ENCODE measurements around the gene IMMP2L.

IMMP2L gene

DNA sequence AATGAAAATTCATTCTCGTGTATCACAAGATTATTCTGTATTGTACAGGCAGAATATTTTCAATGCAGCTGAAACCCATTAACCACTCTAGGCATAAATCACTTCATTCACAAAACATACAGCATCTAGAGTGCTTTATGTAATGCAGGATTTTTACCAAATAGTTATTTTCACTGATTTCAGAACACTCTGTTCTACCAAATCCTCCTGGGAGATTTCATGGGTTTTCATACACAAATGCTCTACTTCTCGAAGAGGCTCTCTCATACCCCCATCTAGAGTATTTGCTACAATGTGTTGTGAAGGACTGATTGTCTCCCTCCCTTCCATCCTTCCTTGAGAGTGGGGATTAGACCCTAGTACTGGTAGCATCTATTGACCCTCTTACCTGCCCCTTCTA lies 680.6 kb downstream of the IMMP2L start:
- no peak for DNase-seq (ENCODE audit: low read depth in 2 of 3, low spot score in 1 of 3)

DNA sequence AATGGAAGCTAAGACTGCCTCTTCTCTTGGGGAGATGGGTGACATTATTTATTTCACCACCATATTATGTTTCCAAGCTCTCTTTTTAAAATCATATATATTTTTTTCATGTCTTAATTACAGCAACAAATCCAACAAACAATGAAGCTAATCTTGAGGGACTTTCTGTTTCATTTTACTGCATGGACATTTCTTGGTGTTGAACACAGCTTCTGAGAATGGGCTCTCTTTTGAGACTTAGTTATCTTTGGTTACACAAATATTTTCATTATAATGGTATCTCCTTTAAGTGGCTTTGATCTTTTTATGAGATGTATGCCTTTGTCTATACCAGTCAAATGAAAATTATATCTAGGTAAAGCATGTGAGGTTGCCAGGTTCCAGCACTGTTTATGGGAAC lies 681.3 kb downstream of the IMMP2L start:
- no peak for DNase-seq (ENCODE audit: low read depth in 2 of 3, low spot score in 1 of 3)

DNA sequence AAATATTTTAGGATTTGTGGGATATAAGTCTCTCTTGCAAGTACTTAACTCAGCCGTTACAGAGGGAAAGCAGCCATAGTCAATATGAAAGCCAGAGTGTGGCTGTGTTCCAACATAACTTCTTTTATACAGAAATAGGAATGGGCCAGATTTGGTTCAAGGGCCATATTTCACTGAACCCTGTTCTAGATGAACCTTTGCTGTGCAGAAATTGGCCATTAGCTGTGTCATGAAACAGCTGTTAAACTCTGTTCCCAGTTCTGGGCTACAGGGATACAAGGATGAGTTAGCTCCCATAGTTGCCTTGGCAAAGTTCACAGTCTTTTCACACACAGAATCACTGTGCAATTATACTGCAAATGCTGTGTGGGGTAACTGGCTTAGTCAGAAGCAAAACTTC lies 685.3 kb downstream of the IMMP2L start:
- no peak for DNase-seq (ENCODE audit: low read depth in 2 of 3, low spot score in 1 of 3)

DNA sequence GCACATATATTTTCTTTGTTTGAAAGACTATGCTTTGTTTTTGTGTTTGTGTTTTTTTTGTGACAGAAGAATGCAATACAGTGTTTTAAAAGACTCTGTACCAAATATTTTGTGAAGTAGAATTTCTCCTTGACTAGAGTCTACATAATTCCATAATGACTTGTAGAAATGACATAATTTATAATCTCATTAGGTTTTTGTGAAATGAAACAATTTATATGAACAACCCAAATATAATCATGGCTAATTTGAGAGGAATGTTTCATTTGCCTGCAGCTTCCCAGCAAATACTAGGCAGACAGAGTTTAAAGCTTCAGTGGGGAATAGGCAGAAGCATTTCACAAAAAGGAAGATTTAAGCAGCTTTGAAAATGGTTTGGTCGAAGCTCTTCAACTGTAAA lies 686.9 kb downstream of the IMMP2L start:
- DNase-seq (ENCODE audit: low read depth in 2 of 3, low spot score in 1 of 3): no peak

DNA sequence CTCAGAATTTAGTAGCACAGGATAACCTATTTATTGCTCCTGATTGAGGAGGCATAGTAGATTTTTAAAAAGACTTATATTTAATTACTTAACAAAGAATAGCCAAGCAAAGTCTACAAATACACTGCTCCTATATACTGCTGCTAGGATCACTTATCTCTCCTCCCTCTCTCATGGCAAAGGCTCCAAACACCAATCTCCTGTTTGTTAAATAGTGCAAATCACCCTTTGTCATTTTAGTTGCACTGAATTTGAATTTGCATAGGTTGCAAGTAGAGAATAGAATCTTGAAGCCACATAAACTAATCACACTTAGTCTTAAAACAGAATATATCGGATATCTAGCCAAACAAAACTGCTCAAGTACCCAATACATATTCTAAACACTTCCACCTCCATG lies 690.4 kb downstream of the IMMP2L start:
- no peak for DNase-seq (ENCODE audit: low read depth in 2 of 3, low spot score in 1 of 3)

DNA sequence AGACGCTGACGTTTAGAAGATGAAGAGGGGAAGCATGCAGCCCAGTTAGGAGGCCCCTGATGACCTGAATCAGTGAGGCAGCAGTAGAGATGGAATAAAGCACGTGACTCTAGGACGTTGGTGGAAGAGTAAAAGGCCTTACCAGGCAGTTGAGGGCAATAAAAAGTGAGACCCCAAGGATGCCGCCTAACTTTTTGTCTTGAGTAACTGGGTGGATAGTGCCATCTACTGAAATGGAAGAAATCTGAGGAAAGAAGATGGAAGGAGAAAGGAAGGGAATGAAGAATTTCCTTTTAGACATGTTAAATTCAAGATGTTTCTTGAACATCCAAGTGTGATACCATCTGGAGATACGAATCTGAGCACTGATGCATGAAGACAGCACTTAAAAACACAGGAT lies 691.4 kb downstream of the IMMP2L start:
- DNase-seq (ENCODE audit: low read depth in 2 of 3, low spot score in 1 of 3): no peak

DNA sequence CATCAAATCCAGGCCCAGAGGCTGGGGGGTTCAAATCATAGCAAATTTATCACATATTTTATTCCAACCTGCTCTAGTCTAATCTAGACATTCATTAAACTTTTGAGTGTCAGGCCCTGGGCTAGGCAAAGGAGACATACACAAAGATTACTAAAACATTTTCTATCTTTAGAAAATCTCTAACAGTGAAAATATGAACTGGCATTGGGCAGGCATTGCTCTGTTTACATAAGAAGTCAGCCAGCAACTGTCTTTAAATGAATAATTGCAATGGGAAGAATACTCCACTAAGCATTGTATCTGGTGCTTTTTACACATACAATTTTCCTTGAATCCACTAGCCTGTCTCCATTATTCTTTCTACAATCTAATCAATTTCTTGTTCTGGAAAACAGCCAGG lies 693.8 kb downstream of the IMMP2L start:
- DNase-seq (ENCODE audit: low read depth in 2 of 3, low spot score in 1 of 3): no peak

DNA sequence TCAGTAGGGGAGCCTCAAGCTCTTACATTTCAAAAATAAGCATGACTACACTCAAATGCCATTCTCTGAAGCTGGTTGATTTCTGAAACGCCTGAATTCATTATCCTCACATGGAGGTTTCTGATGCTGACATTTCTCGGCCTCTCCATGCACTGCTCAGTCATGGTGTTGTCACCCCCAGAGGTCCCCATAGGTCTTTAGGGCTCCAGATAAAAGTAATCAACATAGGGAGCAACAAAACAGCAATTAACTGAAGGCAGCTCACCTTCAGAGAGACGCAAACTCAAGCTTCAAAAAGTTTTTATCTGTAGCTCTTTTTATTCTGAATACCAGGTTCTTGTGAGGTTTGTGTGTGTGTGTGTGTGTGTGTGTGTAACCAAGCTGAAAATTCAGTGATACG lies 694.5 kb downstream of the IMMP2L start:
- no peak for DNase-seq (ENCODE audit: low read depth in 2 of 3, low spot score in 1 of 3)

DNA sequence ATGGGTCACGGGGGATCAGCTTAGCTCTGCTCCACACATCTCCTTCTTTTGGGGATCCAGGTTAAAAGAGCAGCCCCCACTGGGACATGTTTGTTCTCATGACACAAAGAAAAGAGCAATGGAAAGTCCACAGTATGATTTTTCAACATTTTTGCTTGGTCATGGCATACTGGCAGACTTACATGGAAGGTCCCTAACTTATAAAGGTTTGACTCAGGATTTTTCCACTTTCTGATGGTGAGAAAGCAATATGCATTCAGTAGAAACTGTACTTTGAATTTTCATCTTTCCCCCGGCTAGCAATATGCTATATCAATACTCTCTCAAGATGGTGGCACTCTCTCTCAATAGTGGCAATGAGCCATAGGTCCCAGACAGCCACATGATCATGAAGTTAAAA lies 699.0 kb downstream of the IMMP2L start:
- DNase-seq (ENCODE audit: low read depth in 2 of 3, low spot score in 1 of 3): no peak

DNA sequence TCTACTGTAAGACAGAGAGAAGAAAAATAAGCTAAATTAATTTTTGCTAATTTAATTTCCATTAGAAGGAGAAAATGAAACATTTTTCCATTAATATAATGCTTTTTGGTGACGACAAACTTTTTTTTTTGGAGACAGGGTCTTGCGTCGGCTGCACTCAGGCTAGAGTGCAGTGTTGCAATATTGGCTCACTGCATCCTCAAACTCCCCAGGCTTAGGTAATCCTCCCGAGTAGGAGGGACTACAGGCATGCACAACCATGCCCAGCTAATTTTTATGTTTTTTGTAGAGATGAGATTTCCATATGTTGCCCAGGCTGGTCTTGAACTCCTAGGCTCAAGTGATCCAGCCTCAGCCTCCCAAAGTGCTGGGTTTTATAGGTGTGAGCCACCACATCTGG lies 701.1 kb downstream of the IMMP2L start:
- no peak for DNase-seq (ENCODE audit: low read depth in 2 of 3, low spot score in 1 of 3)

DNA sequence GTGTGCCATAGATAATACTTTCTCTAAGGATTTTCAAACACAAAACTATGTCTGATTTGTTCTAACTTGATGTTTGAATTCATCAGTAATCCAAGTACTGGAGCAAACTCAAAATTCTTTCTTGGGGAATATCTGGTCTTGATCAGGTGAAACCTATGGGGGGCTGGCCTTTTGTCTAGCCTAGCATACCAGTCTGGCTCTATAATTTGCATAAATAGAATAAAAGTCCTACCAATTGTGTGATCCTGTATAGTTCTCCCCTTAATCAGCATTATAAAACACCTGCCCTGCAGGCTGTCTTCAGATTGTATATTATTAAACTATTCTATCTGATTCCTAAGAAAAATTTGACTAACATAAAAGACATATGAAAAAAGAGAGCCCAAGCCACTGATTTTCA lies 705.2 kb downstream of the IMMP2L start:
- no peak for DNase-seq (ENCODE audit: low read depth in 2 of 3, low spot score in 1 of 3)

DNA sequence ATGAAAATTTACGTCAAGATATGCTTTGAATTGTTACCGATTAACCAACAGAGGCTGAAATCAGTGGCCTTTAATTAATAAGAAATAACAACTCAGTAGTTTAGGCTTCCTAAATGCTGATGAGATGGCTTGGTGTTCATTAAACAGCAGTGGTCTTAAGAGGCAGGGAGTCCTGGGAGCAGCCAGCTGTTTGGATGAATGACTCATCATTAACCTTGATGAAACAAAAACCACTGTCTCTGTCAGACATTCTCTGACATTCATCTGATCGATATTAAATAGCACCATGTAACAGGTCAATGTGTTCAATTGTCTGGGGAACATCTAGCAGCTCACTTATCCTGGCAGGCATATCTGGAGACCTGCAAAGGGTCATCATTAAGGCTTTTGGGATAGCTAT lies 705.6 kb downstream of the IMMP2L start:
- no peak for DNase-seq (ENCODE audit: low read depth in 2 of 3, low spot score in 1 of 3)

DNA sequence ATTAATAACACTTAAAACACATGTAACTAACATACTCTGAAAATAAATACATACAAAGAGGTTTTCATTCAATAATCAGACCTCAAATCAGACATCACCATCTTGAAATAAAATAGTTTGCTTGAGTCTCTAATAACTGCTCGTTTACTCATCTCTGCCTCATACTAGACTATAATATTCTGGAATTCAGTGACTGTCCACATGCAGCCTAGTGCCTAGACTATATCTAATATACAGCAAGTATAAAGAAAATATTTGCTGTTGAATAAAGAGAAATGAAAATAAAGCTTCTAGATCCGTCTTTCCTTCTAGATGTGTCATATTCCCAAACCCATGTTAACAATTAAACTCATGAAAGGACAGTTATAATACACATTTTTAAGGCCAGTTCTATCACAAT lies 707.6 kb downstream of the IMMP2L start:
- no peak for DNase-seq (ENCODE audit: low read depth in 2 of 3, low spot score in 1 of 3)

DNA sequence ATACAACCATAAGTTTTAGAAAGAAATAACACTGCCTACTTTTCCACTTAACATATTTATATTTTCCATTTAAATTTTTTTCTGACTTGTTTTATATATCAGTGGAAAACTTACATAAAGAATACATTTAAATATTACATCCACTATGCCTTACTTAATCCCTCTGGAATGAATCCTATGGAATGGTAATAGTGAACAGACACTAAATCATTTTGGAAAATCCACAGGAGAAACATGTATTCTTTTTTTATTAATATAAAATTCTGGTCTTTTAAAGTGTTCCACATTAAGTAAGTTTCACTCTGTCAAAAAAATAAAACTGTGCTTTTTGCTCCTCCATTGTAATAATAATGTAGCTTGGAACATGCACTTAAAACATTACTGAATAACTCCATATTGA lies 708.1 kb downstream of the IMMP2L start:
- no peak for DNase-seq (ENCODE audit: low read depth in 2 of 3, low spot score in 1 of 3)

DNA sequence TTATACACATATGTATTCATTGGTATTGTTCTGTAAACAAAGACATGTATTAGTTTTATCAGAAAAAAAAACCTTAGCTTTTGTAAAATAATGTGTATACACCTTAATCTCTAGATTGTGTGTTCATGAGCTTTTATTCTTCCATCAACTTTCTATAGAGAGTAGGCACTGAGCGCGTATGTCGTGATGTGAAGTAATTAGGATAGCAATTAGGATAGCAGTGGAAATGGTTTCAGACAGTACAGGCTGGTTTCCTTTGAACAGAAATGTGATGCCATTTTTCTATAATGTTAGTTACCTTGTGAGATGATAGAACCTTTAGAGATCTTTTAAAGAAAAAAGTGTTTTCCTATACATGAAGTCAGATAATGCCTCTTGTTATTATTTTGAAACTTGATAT lies 709.0 kb downstream of the IMMP2L start:
- no peak for DNase-seq (ENCODE audit: low read depth in 2 of 3, low spot score in 1 of 3)

DNA sequence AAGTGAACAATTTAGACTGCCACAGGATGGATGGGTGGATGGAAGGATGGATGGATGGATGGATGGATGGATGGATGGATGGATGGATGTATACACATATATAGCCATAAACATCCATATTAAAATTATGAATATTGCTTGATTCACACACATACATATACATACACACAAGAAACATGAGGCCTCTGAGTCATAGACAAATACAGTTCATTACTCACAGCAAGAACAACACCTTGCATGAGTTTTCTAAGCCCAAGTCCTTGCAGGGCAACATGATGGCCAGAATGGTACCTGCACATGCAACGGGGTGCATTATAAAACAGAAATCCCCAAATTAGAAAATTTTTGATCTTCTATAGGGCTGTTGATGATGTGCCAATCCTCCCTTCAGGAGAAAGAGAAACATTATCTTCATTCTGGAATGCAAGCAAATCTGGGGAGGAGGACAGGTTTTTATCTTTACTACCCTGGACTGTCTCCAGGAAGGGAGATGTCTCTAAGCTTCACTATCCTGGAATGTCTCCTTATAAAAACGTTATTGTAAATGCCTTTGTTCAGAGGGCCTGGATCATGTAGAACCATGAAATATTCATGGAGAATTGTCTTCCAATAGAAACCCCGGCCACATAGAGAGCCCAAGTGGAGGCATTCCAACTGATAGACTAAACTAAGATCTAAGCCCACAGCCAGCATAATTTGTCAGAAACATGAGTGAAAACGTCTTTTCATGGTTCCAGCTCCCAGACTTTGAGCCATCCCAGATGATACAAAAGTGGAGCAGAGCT lies 709.9 kb downstream of the IMMP2L start:
- DNase-seq (ENCODE audit: low read depth in 2 of 3, low spot score in 1 of 3): no peak

DNA sequence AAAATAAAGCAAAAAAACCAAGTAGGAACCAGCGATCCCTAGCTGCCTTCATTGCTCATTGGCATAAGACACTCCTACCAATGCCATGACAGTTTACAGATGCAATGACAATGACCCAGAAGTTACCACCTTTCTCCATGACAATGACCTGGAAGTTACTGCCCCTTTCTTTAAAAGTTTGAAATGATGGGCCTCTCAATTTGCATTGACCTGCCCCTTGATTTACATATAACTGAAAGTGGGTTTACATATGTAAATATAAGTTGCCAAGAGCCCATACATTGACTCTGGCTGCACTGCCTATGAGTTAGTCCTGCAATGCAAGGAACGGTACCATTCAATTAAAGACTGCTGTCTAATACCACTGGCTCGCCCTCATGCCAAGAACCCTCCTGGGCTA lies 712.1 kb downstream of the IMMP2L start:
- DNase-seq (ENCODE audit: low read depth in 2 of 3, low spot score in 1 of 3): no peak

DNA sequence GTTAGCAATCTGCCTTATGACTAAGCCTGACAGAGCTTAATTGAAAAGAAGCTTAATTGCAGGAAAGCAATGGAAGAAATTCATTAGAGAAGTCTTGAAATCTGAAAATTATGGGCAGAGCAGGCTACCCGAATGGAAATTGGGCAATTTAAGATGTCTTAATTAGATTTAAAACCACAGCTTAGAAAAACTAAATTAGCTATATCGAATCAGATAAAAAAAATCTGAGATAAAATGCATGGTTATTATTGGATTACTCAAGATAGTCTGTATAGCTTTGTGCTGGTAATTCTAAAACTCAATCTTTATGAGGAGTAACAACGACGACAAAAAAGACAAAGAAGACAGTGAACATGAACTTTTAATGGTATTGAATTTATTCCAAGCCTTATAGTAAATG lies 719.5 kb downstream of the IMMP2L start:
- DNase-seq (ENCODE audit: low read depth in 2 of 3, low spot score in 1 of 3): no peak

DNA sequence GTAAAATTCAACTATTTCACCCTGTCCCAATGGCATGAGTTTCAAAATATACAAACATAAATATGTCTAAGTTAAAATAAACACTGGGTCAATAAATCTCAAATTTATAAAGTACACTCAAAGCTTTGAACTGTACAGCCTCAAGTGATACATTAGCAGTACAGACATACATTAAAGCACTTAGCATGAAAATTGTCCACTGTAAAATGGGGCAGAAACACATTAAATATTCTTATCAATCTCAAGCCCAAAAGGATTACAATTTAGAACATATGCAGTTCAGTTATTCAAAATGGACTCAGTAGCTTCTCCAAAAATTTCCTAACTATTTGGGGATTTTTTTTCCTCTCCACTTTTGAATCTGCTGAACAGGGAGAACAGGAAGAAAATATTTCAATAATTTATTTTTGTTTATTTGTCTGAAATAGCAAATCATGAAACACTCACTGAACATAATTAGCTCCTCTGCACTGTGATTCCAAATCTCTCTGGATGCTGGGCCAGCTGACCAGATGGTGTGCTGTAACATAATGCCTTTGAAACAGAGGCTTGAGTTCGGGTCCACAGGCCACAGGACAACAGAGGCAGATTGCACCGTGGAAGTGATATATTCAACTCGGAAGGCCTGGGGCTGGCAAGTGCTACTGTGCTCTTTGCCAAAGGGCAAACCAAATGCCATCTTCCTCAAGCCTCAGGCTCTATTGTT lies 720.3 kb downstream of the IMMP2L start:
- DNase-seq (ENCODE audit: low read depth in 2 of 3, low spot score in 1 of 3): no peak

DNA sequence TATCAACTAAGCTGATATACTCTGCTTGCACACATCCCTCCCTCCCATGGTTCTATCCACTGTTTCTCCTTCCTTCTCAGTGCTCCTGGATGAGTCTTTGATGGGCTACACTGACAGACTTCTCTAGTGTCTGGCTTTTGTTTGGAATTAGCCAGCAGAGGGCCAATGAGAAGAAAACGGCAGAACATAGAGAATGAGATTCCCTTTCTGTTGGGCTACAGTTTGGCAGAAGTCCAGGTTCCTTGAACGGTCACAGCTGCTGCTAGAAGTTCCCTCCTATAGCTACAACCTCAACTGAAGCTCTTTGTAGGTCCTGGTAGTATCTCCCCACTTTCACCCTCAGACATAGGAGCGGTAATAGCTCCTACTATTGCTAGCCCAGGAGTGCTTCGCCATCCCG lies 722.4 kb downstream of the IMMP2L start:
- no peak for DNase-seq (ENCODE audit: low read depth in 2 of 3, low spot score in 1 of 3)

DNA sequence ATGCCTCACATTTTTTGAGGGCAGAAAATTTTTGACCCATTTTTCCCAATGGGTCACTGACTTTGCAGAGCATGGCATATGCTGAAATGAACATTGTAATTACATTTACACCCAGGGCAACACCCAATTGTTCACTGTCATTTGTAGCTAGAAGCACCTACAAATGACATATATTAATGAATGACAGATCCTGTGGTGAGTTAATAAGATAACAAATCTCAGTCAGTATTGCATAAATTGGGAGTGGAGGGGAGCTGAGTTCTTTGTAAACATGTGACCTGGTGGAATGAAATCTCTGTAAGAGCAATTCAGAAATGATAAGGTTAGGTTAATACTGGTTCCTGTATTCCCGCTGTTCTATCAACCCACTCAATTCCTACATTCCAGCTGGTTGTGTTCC lies 726.4 kb downstream of the IMMP2L start:
- no peak for DNase-seq (ENCODE audit: low read depth in 2 of 3, low spot score in 1 of 3)

DNA sequence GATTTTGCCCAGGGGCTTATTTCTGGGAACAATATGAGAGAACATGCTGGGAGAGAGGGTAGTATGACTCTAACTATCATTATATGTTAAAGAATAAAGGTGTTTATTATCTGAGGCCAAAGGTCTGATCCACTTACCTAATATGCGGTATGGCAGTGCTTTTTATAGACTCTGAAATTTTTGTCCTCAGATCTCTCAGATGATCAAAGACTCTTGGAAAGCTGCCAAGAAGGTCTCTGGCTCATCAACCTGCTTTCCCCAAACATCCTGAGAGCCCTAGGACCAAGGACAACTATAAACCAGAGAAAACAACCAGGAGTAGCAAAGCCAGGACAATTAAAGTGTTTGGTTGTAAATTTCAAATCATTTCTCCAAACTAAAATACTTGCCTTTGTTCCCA lies 727.1 kb downstream of the IMMP2L start:
- DNase-seq (ENCODE audit: low read depth in 2 of 3, low spot score in 1 of 3): no peak

DNA sequence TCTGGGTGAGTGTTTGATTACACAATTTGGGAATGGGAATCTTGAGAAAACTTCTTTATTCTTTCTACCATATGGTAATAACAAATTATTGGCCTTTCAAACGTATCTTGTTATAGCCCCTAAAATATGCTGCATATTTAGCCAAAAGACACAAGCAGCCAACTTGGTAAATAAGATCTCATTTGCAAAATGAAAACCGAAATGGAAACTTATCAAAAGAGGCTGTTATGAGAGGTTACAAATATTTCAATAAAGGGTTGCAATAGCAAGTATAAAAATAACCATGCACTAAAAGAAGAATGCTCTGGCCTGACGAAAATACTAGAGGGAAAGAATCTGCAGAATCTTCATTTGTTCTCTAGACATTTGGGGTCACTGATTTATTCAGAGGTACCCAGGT lies 730.9 kb downstream of the IMMP2L start:
- DNase-seq (ENCODE audit: low read depth in 2 of 3, low spot score in 1 of 3): no peak
